ENCODE results near the gene ASPA.
"Not testable (repeated sequence)": the region's sequence is repeated elsewhere in the genome, so short reads cannot be mapped to it uniquely, and the experiment has no call there.

Gene ASPA

DNA sequence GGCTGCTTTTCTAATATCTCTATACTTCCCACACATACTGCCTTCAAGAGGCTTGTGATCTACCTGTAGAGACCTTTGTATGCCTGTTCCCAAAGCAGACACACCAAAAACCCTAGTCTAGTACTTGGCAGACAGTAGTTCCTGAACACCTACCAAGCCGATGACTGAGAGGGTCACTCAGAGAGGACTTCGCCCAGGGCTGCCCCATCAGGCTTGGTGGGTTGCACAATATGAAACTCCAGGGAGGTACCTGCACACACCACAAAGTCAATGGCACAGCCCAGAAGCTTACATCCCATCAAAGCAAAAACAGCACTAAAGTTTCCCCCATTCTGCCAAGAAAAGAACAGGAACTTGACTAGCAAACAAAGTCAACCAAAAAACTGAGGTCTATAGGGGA, 30.3 kb downstream of the ASPA start:
- Histone ChIP-seq H3K27me3 (ENCODE audit: control insufficient read depth, insufficient read depth, low read length) (no peaks in the 10 kb centered on the region), H3K4me3 (ENCODE audit: low read length) (no peak overlapping the region), H3K4me1 (ENCODE audit: control insufficient read depth, insufficient read depth, low read length) (no peaks in the 10 kb centered on the region), H3K9me3 (ENCODE audit: control insufficient read depth, insufficient read depth, low read length) (no peaks in the 10 kb centered on the region), H3K27ac (ENCODE audit: low read length) (no peak overlapping the region), H3K36me3 (ENCODE audit: control insufficient read depth, insufficient read depth, low read length) (no peaks in the 10 kb centered on the region)
- no peak for DNase-seq (ENCODE audit: low read depth, low spot score)
- WGBS (ENCODE audit: insufficient coverage, insufficient read length), result no CpG with 5 or more reads among the region's 2 CpGs

DNA sequence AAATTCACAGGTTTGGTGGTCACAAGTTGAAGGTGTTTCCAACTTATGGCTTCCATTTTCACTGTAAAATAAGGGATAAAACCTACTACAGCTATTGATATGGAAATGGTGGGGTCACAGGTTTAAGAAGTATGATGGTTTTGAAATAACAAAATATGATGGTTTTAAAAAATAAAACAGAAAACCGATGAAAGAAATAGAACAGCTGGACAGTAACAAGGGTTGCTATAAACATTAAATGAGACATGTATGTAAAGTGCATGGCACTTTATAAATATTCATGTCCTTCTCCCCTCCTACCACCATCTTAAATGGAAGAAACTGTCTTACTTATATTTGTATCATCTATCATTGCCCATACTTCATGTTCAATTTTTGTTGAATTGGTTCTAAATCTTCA, 31.3 kb downstream of the ASPA start:
- no peak for DNase-seq (ENCODE audit: low read depth, low spot score)
- Histone ChIP-seq H3K9me3 (ENCODE audit: control insufficient read depth, insufficient read depth, low read length) (no peaks in the 10 kb centered on the region), H3K36me3 (ENCODE audit: control insufficient read depth, insufficient read depth, low read length) (no peaks in the 10 kb centered on the region), H3K27me3 (ENCODE audit: control insufficient read depth, insufficient read depth, low read length) (no peaks in the 10 kb centered on the region), H3K27ac (ENCODE audit: low read length) (no peak overlapping the region), H3K4me3 (ENCODE audit: low read length) (no peak overlapping the region), H3K4me1 (ENCODE audit: control insufficient read depth, insufficient read depth, low read length) (no peaks in the 10 kb centered on the region)
- WGBS (ENCODE audit: insufficient coverage, insufficient read length), result no CpG with 5 or more reads among the region's 1 CpG

- H3K27me3 ChIP-seq (ENCODE audit: control insufficient read depth, insufficient read depth, low read length), result no peaks in the 10 kb centered on the region
- WGBS (ENCODE audit: insufficient coverage, insufficient read length), result no CpG with 5 or more reads among the region's 3 CpGs
These were observed 32.1 kb downstream of the ASPA start for GRCh38 chr17:3507869-3508268.

DNA sequence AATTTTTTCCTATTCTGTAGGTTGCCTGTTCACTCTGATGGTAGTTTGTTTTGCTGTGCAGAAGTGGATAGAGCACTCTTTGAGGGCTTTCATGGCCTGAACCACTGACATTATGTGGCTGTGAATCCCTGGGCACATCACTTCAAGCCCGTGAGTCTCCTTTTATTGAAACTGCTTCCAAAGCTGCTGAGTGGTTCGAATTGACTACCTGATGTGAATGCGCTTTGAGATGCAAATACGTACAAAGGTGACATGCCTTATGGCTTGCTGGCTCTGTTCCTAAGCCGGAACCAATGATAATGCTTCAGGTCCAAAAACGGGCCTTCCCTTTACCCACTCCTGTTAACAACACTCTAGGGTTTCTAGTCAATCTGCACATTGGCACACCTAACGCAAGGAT, 34.3 kb downstream of the ASPA start:
- H3K4me3 ChIP-seq (ENCODE audit: low read length), result no peak overlapping the region
- H3K27me3 ChIP-seq (ENCODE audit: control insufficient read depth, insufficient read depth, low read length), result no peaks in the 10 kb centered on the region
- no peaks in the 10 kb centered on the region for H3K4me1 ChIP-seq (ENCODE audit: control insufficient read depth, insufficient read depth, low read length)
- WGBS (ENCODE audit: insufficient coverage, insufficient read length), result no CpG with 5 or more reads among the region's 7 CpGs
- DNase-seq (ENCODE audit: low read depth, low spot score), result no peak
- no peaks in the 10 kb centered on the region for H3K9me3 ChIP-seq (ENCODE audit: control insufficient read depth, insufficient read depth, low read length)
- H3K27ac ChIP-seq (ENCODE audit: low read length), result no peak overlapping the region
- no peaks in the 10 kb centered on the region for H3K36me3 ChIP-seq (ENCODE audit: control insufficient read depth, insufficient read depth, low read length)

More at GRCh38 chr17:3507869-3508268, 32.1 kb downstream of the ASPA start:
- no peak for DNase-seq (ENCODE audit: low read depth, low spot score)
- Histone ChIP-seq H3K4me1 (ENCODE audit: control insufficient read depth, insufficient read depth, low read length) (no peaks in the 10 kb centered on the region), H3K36me3 (ENCODE audit: control insufficient read depth, insufficient read depth, low read length) (no peaks in the 10 kb centered on the region), H3K9me3 (ENCODE audit: control insufficient read depth, insufficient read depth, low read length) (no peaks in the 10 kb centered on the region), H3K27ac (ENCODE audit: low read length) (no peak overlapping the region), H3K4me3 (ENCODE audit: low read length) (no peak overlapping the region)

- Histone ChIP-seq H3K27ac (ENCODE audit: low read length) (no peak overlapping the region), H3K27me3 (ENCODE audit: control insufficient read depth, insufficient read depth, low read length) (no peaks in the 10 kb centered on the region), H3K36me3 (ENCODE audit: control insufficient read depth, insufficient read depth, low read length) (no peaks in the 10 kb centered on the region), H3K9me3 (ENCODE audit: control insufficient read depth, insufficient read depth, low read length) (no peaks in the 10 kb centered on the region), H3K4me3 (ENCODE audit: low read length) (no peak overlapping the region), H3K4me1 (ENCODE audit: control insufficient read depth, insufficient read depth, low read length) (no peaks in the 10 kb centered on the region)
- DNase-seq (ENCODE audit: low read depth, low spot score), result no peak
- no CpG with 5 or more reads among the region's 8 CpGs for WGBS (ENCODE audit: insufficient coverage, insufficient read length)
These were observed 36.2 kb downstream of the ASPA start for GRCh38 chr17:3511852-3512504.

- WGBS (ENCODE audit: insufficient coverage, insufficient read length), result 100% methylated on average over 1 of the region's 20 CpGs
- H3K27ac ChIP-seq (ENCODE audit: low read length), result no peak overlapping the region
These were observed 36.8 kb downstream of the ASPA start for GRCh38 chr17:3512505-3513171.

DNA sequence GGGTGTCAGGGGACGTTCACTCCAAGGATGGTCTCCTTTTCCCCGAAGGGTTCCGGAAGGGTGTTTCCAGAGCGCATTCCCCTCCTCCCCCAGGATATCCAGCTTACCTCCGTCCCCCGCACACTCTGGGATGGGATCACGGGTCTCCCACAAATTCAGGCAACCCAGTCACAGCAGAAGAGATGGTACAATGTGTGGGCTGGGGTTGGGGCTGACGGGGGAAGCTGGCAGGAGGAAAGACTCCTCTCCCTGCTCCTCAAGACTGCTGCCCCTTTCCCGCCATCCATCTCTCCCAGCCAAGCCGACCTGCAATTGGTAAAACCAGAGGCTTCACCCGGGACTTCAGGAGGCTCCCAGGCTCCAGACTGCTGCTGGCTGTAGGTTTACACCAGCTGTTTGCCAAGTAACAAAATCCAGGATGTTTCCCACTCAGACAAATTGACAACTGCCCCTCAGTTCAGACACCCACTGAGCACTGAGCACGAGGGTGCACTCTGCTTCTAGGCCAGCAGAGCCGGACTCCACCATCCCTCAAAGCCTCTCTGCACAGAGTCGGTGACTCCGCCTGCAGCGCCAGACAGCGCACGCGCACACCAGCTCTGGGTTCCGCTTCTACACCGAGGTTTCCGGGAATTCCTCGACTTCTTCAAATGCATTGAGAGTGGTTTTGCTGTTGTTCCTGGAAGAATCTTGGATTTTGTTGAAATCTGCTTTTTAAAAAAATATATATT, 37.7 kb downstream of the ASPA start:
- H3K36me3 ChIP-seq (ENCODE audit: control insufficient read depth, insufficient read depth, low read length), result no peaks in the 10 kb centered on the region
- DNase-seq (ENCODE audit: low read depth, low spot score), result no peak
- H3K9me3 ChIP-seq (ENCODE audit: control insufficient read depth, insufficient read depth, low read length), result no peaks in the 10 kb centered on the region
- no peak overlapping the region for H3K27ac ChIP-seq (ENCODE audit: low read length)
- H3K27me3 ChIP-seq (ENCODE audit: control insufficient read depth, insufficient read depth, low read length), result no peaks in the 10 kb centered on the region
- no peak overlapping the region for H3K4me3 ChIP-seq (ENCODE audit: low read length)
- no CpG with 5 or more reads among the region's 23 CpGs for WGBS (ENCODE audit: insufficient coverage, insufficient read length)
- H3K4me1 ChIP-seq (ENCODE audit: control insufficient read depth, insufficient read depth, low read length), result no peaks in the 10 kb centered on the region

More at GRCh38 chr17:3512505-3513171, 36.8 kb downstream of the ASPA start:
- H3K36me3 ChIP-seq (ENCODE audit: control insufficient read depth, insufficient read depth, low read length), result no peaks in the 10 kb centered on the region
- no peaks in the 10 kb centered on the region for H3K9me3 ChIP-seq (ENCODE audit: control insufficient read depth, insufficient read depth, low read length)
- no peak for DNase-seq (ENCODE audit: low read depth, low spot score)
- H3K4me1 ChIP-seq (ENCODE audit: control insufficient read depth, insufficient read depth, low read length), result no peaks in the 10 kb centered on the region
- no peak overlapping the region for H3K4me3 ChIP-seq (ENCODE audit: low read length)
- no peaks in the 10 kb centered on the region for H3K27me3 ChIP-seq (ENCODE audit: control insufficient read depth, insufficient read depth, low read length)

GRCh38 chr17:3514167-3514566, 38.4 kb downstream of the ASPA start:
- H3K27me3 ChIP-seq (ENCODE audit: control insufficient read depth, insufficient read depth, low read length); H3K4me1 ChIP-seq (ENCODE audit: control insufficient read depth, insufficient read depth, low read length); H3K4me3 ChIP-seq (ENCODE audit: low read length); H3K9me3 ChIP-seq (ENCODE audit: control insufficient read depth, insufficient read depth, low read length); DNase-seq (ENCODE audit: low read depth, low spot score); H3K27ac ChIP-seq (ENCODE audit: low read length); H3K36me3 ChIP-seq (ENCODE audit: control insufficient read depth, insufficient read depth, low read length): not testable (repeated sequence)
- no CpG with 5 or more reads among the region's 11 CpGs for WGBS (ENCODE audit: insufficient coverage, insufficient read length)

DNA sequence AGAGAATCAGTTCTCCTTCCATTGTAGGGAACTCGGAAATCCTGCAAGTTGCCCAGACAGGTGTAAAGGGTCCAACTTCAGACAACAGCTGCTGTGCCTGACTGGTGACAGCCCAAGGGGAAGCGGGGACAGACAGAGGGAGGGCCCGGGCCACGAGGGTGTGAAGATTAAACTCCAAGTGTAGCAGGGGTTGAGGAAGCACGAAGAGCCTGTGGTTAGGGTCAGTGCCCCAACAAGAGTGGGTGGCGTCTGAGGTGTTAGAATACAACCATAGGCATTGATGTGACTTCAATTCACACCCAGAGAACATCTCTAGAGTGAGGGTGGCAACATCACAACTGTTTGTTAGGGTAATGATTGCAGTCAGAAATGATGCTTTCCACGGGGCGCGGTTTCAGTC, 39.1 kb downstream of the ASPA start:
- Histone ChIP-seq H3K27me3 (ENCODE audit: control insufficient read depth, insufficient read depth, low read length) (no peaks in the 10 kb centered on the region), H3K4me1 (ENCODE audit: control insufficient read depth, insufficient read depth, low read length) (no peaks in the 10 kb centered on the region), H3K9me3 (ENCODE audit: control insufficient read depth, insufficient read depth, low read length) (no peaks in the 10 kb centered on the region), H3K4me3 (ENCODE audit: low read length) (no peak overlapping the region), H3K27ac (ENCODE audit: low read length) (no peak overlapping the region), H3K36me3 (ENCODE audit: control insufficient read depth, insufficient read depth, low read length) (no peaks in the 10 kb centered on the region)
- no peak for DNase-seq (ENCODE audit: low read depth, low spot score)
- WGBS (ENCODE audit: insufficient coverage, insufficient read length), result no CpG with 5 or more reads among the region's 9 CpGs

- not testable (repeated sequence) for H3K27ac ChIP-seq (ENCODE audit: low read length); H3K4me3 ChIP-seq (ENCODE audit: low read length); H3K9me3 ChIP-seq (ENCODE audit: control insufficient read depth, insufficient read depth, low read length); H3K4me1 ChIP-seq (ENCODE audit: control insufficient read depth, insufficient read depth, low read length); H3K36me3 ChIP-seq (ENCODE audit: control insufficient read depth, insufficient read depth, low read length); DNase-seq (ENCODE audit: low read depth, low spot score); H3K27me3 ChIP-seq (ENCODE audit: control insufficient read depth, insufficient read depth, low read length)
- 100% methylated on average over 4 of the region's 4 CpGs for WGBS (ENCODE audit: insufficient coverage, insufficient read length)
These were observed 43.7 kb downstream of the ASPA start for GRCh38 chr17:3519472-3519871.

Measured in iPS DF 6.9 (cell line).